A549 (cell line): Measurements from ENCODE around the gene ZNRF3. TPM values are rescaled to one million over a fixed set of nuclear protein-coding genes. Genes with fewer than 3 reads are reported as not detected.
A peak's percentile ranks its signal among the peaks of the same experiment; 100 is the strongest.

Experiments
- ATAC-seq, 2 experiments: fragments of 200-7000 bp in 1 of 2; fragments of >200 bp in 1 of 2; cut with Nextera tagmentation in 1 of 2; cut with Tn5 transposase in 1 of 2; 3 replicates each; pipeline versions ENCODE4 v1.8.0 to v1.9.1; 2018 to 2020; ENCODE audit warnings: mild to moderate bottlenecking in 1 of 2, moderate library complexity in 1 of 2
- CTCF ChIA-PET: fragments of 300-600 bp; sonication (Branson Sonifier 250); formaldehyde crosslinking; extraction: SDS; loops from one replicate; lab custom pipeline; 2021; ENCODE audit warnings: antibody characterized with exemption, inconsistent platforms; lab: Yijun Ruan, JAX
- POLR2A ChIA-PET: fragments of 350-600 bp; formaldehyde crosslinking; extraction: SDS; loops from one replicate; lab custom pipeline; 2021; ENCODE audit warnings: antibody characterized with exemption, inconsistent platforms; lab: Yijun Ruan, JAX
- DNase-seq, 2 experiments: peaks; one replicate each; pipeline versions ENCODE4 v3.0.0 to v3.0.0-alpha.2; 2011 to 2016; ENCODE audit warnings: low read depth in 1 of 2, low spot score in 1 of 2
- FAIRE-seq: peaks from 2 replicates; lab custom pipeline; 2011; peaks lifted over from hg19 to GRCh38; lab: Jason Lieb, UNC
- H3K27ac ChIP-seq, 2 experiments: fragments of >200 bp; sonication (Bioruptor Twin); formaldehyde crosslinking; 3 replicates each; pipeline ENCODE4 v1.5.1; 2016 to 2017
- H3K4me1 ChIP-seq: fragments of >200 bp; sonication (Bioruptor Twin); formaldehyde crosslinking; 3 replicates; pipeline ENCODE4 v1.6.1; 2016
- H3K4me2 ChIP-seq: fragments of >200 bp; sonication (Bioruptor Twin); formaldehyde crosslinking; 3 replicates; pipeline ENCODE4 v1.6.1; 2016
- H3K4me3 ChIP-seq: fragments of >200 bp; sonication (Bioruptor Twin); formaldehyde crosslinking; 3 replicates; pipeline ENCODE4 v1.5.1; 2016
- H3K9me3 ChIP-seq: fragments of >200 bp; sonication (Bioruptor Twin); formaldehyde crosslinking; 3 replicates; pipeline ENCODE4 v1.6.1; 2016
- CBX2 ChIP-seq: fragments of 200-600 bp; sonication (generic); IDR thresholded peaks from 2 replicates; pipeline ENCODE4 v1.6.1; 2016; ENCODE audit warnings: low read depth, mild to moderate bottlenecking, borderline replicate concordance
- CHD2 ChIP-seq: fragments of 150-350 bp; IDR thresholded peaks from 2 replicates; pipeline ENCODE4 v1.6.1; 2014; ENCODE audit warnings: low read length; ENCODE audit not compliant: partially characterized antibody
- CHD4 ChIP-seq: fragments of 200-600 bp; sonication (generic); IDR thresholded peaks from 2 replicates; pipeline ENCODE4 v1.6.1; 2016; ENCODE audit warnings: antibody characterized with exemption, mild to moderate bottlenecking, borderline replicate concordance
- EHMT2 ChIP-seq: fragments of 200-600 bp; sonication (generic); IDR thresholded peaks from 2 replicates; pipeline ENCODE4 v1.6.1; 2016; ENCODE audit warnings: antibody characterized with exemption, low read depth, mild to moderate bottlenecking, moderate library complexity
- ESRRA ChIP-seq: fragments of 150-350 bp; IDR thresholded peaks from 2 replicates; pipeline ENCODE4 v1.6.1; 2014; ENCODE audit warnings: mild to moderate bottlenecking, low read length, borderline replicate concordance
- HDAC2 ChIP-seq: fragments of 200-600 bp; sonication (generic); IDR thresholded peaks from 2 replicates; pipeline ENCODE4 v1.6.1; 2016
- HOXB5 ChIP-seq: fragments of 250-450 bp; sonication (Bioruptor Pico); IDR thresholded peaks from 2 replicates; pipeline ENCODE4 v1.5.0; 2020; ENCODE audit warnings: mild to moderate bottlenecking, moderate library complexity
- JUN ChIP-seq, 2 experiments: fragments of >200 bp; sonication (Bioruptor Twin); formaldehyde crosslinking; IDR thresholded peaks; 2 replicates in 1 of 2; 3 replicates in 1 of 2; pipeline ENCODE4 v1.6.1; 2016 to 2017
- JUNB ChIP-seq: fragments of >200 bp; sonication (Bioruptor Twin); formaldehyde crosslinking; IDR thresholded peaks from 2 replicates; pipeline ENCODE4 v1.6.1; 2016
- MAFK ChIP-seq: fragments of 450-650 bp; IDR thresholded peaks from 2 replicates; pipeline ENCODE4 v1.6.1; 2014; ENCODE audit not compliant: partially characterized antibody
- NFE2L2 ChIP-seq: fragments of 150-350 bp; conservative IDR thresholded peaks from 2 replicates; pipeline ENCODE4 v1.6.1; 2014; ENCODE audit warnings: low read length
- POLR2A ChIP-seq: IDR thresholded peaks from 2 replicates; pipeline ENCODE4 v1.6.1; 2012; ENCODE audit warnings: mild to moderate bottlenecking, low read length
- RARB ChIP-seq: fragments of 250-450 bp; sonication (Bioruptor Pico); IDR thresholded peaks from 2 replicates; pipeline ENCODE4 v1.8.0; 2021; ENCODE audit warnings: mild to moderate bottlenecking, moderate library complexity
- SREBF2 ChIP-seq: fragments of 450-650 bp; IDR thresholded peaks from 2 replicates; pipeline ENCODE4 v1.6.1; 2014; ENCODE audit warnings: mild to moderate bottlenecking, moderate library complexity
- ZC3H11A ChIP-seq: fragments of 450-650 bp; IDR thresholded peaks from 2 replicates; pipeline ENCODE4 v1.6.1; 2014; ENCODE audit warnings: antibody characterized with exemption, mild to moderate bottlenecking
- ZSCAN20 ChIP-seq: fragments of 250-450 bp; sonication (Bioruptor Pico); IDR thresholded peaks from 2 replicates; pipeline ENCODE4 v1.8.0; 2022; ENCODE audit warnings: mild to moderate bottlenecking, moderate library complexity
- WGBS: methylation state at CpG from one replicate; pipeline ENCODE4 v1.1.6; 2017; ENCODE audit errors: missing lambda C conversion rate; 5-methylcytosine and 5-hydroxymethylcytosine counted together
- polyA minus RNA-seq: library from RNA; depleted of rRNA, polyadenylated mRNA; stranded (reverse); fragments of >200 nt; gene quantifications from 2 replicates; pipeline ENCODE4 v1.2.3, GENCODE V29; 2011; rRNA and poly(A)+ RNA removed
- polyA plus RNA-seq, 4 experiments: library from polyadenylated mRNA; depleted of rRNA in 3 of 4; stranded (reverse); fragments of >200 nt; fragmentation: RNase III in 1 of 4; extraction: RNeasy Plus Mini Kit Qiagen cat#74134 plus additional on column Dnase treatment in 1 of 4; gene quantifications; 2 replicates in 3 of 4; 3 replicates in 1 of 4; pipeline ENCODE4 v1.2.3, GENCODE V29; 2011 to 2017
- TF ChIP-seq, protein P1 (sequence below): fragments of 250-450 bp; sonication (Bioruptor Pico); IDR thresholded peaks from 2 replicates; pipeline ENCODE4 v1.5.0; 2020; ENCODE audit warnings: low read depth, mild to moderate bottlenecking, moderate library complexity
- TF ChIP-seq, protein P2 (sequence below): fragments of 450-650 bp; IDR thresholded peaks from 2 replicates; pipeline ENCODE4 v1.6.1; 2014; ENCODE audit warnings: antibody characterized with exemption
- TF ChIP-seq, protein P3 (sequence below): fragments of >200 bp; sonication (Bioruptor Twin); formaldehyde crosslinking; IDR thresholded peaks from 2 replicates; pipeline ENCODE4 v1.6.1; 2016
- TF ChIP-seq, protein P4 (sequence below): IDR thresholded peaks from 2 replicates; pipeline ENCODE4 v1.6.1; 2012; ENCODE audit warnings: low read depth, borderline replicate concordance
- TF ChIP-seq, protein P5 (sequence below): IDR thresholded peaks from 2 replicates; pipeline ENCODE4 v1.6.1; 2012
- TF ChIP-seq, protein P6 (sequence below): IDR thresholded peaks from 2 replicates; pipeline ENCODE4 v1.6.1; 2012
- TF ChIP-seq, protein P7 (sequence below): fragments of 250-450 bp; sonication (Bioruptor Pico); IDR thresholded peaks from 2 replicates; pipeline ENCODE4 v1.5.0; 2021; ENCODE audit warnings: mild to moderate bottlenecking, moderate library complexity, borderline replicate concordance
- TF ChIP-seq, protein P8 (sequence below): fragments of 200-600 bp; sonication (generic); IDR thresholded peaks from 2 replicates; pipeline ENCODE4 v1.6.1; 2016; ENCODE audit warnings: antibody characterized with exemption, mild to moderate bottlenecking, moderate library complexity

The ZNRF3 gene
- polyA plus RNA-seq (2011; rRNA removed) (4.6 and 5.5 TPM in 2 replicates), polyA plus RNA-seq (2017; fragmentation: RNase III; extraction: RNeasy Plus Mini Kit Qiagen cat#74134 plus additional on column Dnase treatment) (5.5 to 6.9 TPM (median 6.0 TPM) in 3 replicates), polyA minus RNA-seq (4.8 and 6.3 TPM in 2 replicates)
- 6.1 and 9.1 TPM in 2 replicates for polyA plus RNA-seq (2012; cell fraction: cytosol; rRNA removed)
- polyA plus RNA-seq (2012; cell fraction: nucleus; rRNA removed), result 7.8 and 14.2 TPM in 2 replicates

DNA sequence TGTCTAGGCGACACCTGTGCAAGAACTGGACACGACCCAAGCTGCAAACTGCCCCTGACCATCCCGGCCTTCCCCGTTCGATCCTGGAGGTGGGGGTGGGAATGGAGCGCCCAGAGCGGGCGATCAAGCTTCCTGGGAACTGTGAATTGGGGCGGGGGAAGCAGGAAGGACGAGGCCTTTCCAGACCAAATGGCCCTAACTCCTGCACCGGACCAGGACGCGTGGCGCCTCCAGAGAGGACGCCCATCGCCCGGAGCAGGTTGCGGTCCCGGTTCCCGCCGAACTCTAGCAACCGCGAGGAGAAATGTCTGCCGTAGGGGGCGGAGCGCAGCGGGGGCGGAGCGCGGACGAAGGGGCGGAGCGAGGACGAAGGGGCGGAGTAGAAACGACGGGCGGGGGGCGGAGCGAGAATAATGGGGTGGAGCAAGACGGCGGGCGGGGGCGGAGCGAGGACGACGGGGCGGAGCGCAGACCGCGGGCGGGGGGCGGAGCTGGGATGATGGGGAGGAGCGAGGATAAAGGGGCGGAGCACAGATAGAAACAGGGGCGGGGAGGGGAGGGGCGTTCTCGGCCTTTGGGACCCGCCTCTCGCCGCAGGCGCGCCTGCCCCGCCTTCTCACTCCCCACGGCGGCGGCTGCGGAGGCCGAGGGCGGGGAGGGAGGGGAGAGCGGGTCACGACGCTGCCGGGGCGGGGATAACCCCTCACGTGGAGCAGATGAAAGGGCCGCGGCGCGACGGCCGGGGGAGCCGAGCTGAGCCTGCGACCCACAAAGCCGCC lies at the start of gene ZNRF3:
Gene ZNRF3, plus strand, starts transcription at position 695 of the 779 bp plus-strand sequence. CDS start 195 bp downstream, outside the sequence.
- ATAC-seq (peak; percentile 80 to 90), FAIRE-seq (no peak), DNase-seq (peak; percentile 65 to 90)
- Histone ChIP-seq H3K9me3 (no peaks in the 10 kb centered on the region), H3K27ac (peak within 1 kb of the TSS; percentile 91 to 97), H3K4me3 (peak within 1 kb of the TSS; percentile 98), H3K4me2 (peak within 1 kb of the TSS; percentile 96), H3K4me1 (peaks cover 43% of the 10 kb centered on the region)
- ChIA-PET CTCF (interaction anchor here (0.7 to 4.7 kb wide), 5 partner anchors 26 to 158 kb away, joined by 3 to 24 read pairs (median 3); no protein-coding TSS in a partner anchor), POLR2A (interaction anchor here (0.6 to 1.4 kb wide), 10 partner anchors 17 to 578 kb away, joined by 3 to 10 read pairs (median 5); no protein-coding TSS in a partner anchor)
- 0% methylated on average over 4 of the region's 85 CpGs for WGBS
- TF ChIP-seq, protein P1, sequence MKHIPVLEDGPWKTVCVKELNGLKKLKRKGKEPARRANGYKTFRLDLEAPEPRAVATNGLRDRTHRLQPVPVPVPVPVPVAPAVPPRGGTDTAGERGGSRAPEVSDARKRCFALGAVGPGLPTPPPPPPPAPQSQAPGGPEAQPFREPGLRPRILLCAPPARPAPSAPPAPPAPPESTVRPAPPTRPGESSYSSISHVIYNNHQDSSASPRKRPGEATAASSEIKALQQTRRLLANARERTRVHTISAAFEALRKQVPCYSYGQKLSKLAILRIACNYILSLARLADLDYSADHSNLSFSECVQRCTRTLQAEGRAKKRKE (CRISPR knock-in tag), result 0 out of 2 replicates have a peak, but pooled peaks have one; percentile 6
- TF ChIP-seq, protein P2, sequence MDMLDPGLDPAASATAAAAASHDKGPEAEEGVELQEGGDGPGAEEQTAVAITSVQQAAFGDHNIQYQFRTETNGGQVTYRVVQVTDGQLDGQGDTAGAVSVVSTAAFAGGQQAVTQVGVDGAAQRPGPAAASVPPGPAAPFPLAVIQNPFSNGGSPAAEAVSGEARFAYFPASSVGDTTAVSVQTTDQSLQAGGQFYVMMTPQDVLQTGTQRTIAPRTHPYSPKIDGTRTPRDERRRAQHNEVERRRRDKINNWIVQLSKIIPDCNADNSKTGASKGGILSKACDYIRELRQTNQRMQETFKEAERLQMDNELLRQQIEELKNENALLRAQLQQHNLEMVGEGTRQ, result peak; percentile 52; the same call in 1 of the 2 replicates
- TF ChIP-seq, protein P3, sequence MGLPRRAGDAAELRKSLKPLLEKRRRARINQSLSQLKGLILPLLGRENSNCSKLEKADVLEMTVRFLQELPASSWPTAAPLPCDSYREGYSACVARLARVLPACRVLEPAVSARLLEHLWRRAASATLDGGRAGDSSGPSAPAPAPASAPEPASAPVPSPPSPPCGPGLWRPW, result no peak
- TF ChIP-seq, protein P4, sequence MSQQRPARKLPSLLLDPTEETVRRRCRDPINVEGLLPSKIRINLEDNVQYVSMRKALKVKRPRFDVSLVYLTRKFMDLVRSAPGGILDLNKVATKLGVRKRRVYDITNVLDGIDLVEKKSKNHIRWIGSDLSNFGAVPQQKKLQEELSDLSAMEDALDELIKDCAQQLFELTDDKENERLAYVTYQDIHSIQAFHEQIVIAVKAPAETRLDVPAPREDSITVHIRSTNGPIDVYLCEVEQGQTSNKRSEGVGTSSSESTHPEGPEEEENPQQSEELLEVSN, result peak; percentile 80
- peak; percentile 59 for TF ChIP-seq POLR2A
- peak in 1 of 2 experiments; percentile 44; a peak in 3 of 5 replicates for TF ChIP-seq JUN (IDR thresholded peaks at IDR 0.05)
- no peak for TF ChIP-seq EHMT2
- no peak for TF ChIP-seq HOXB5
- TF ChIP-seq, protein P5, sequence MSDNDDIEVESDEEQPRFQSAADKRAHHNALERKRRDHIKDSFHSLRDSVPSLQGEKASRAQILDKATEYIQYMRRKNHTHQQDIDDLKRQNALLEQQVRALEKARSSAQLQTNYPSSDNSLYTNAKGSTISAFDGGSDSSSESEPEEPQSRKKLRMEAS, result peak; percentile 46

DNA sequence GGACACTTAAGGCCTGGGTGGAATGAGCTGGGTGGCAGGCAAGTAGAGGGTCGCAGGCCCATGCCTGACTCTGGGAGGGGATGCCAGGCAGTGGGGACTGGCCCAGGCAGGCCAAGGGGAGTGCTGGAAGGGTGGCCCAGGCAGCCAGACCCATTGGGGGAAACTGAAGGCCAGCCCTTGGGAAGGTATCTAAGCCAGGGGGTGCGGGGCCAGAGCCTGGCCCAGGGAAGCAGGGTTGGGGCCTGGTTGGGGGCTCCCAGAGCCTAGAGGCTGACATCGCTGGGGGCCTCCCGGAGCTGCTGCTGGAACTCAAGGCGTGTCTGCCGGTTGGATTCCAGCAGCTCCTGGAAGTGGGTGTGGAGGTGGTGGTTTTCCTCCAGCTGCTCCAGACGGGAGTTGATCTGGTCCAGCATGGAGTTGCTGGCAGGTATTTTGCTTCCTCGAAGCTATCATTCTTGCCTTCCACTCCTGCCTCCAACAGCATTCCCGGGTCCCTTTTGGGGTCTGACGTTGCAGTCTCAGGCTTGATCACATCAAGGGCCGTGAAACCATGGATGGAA lies 47.7 kb upstream of the ZNRF3 start:
- Histone ChIP-seq H3K4me3 (no peak overlapping the region), H3K9me3 (no peaks in the 10 kb centered on the region), H3K27ac (no peak overlapping the region), H3K4me1 (no peaks in the 10 kb centered on the region), H3K4me2 (no peak overlapping the region)
- CTCF ChIA-PET, result interaction anchor here (1.1 to 3.4 kb wide), 2 partner anchors 20 to 235 kb away, joined by 3 to 12 read pairs; no protein-coding TSS in a partner anchor
- POLR2A ChIA-PET, result no interaction called here
- ATAC-seq (no peak), FAIRE-seq (no peak), DNase-seq (no peak)
- WGBS, result 74% methylated on average over 5 of the region's 11 CpGs
- TF ChIP-seq, protein P6, sequence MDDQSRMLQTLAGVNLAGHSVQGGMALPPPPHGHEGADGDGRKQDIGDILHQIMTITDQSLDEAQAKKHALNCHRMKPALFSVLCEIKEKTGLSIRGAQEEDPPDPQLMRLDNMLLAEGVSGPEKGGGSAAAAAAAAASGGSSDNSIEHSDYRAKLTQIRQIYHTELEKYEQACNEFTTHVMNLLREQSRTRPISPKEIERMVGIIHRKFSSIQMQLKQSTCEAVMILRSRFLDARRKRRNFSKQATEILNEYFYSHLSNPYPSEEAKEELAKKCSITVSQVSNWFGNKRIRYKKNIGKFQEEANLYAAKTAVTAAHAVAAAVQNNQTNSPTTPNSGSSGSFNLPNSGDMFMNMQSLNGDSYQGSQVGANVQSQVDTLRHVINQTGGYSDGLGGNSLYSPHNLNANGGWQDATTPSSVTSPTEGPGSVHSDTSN, result no peak
- no peak for TF ChIP-seq MAFK
- no peak for TF ChIP-seq ZSCAN20 (CRISPR knock-in tag)
- TF ChIP-seq CHD2, result no peak
- no peak for TF ChIP-seq JUNB
- TF ChIP-seq CHD4, result no peak
- TF ChIP-seq HDAC2, result no peak
- no peak for TF ChIP-seq ZC3H11A
- TF ChIP-seq, protein P7, sequence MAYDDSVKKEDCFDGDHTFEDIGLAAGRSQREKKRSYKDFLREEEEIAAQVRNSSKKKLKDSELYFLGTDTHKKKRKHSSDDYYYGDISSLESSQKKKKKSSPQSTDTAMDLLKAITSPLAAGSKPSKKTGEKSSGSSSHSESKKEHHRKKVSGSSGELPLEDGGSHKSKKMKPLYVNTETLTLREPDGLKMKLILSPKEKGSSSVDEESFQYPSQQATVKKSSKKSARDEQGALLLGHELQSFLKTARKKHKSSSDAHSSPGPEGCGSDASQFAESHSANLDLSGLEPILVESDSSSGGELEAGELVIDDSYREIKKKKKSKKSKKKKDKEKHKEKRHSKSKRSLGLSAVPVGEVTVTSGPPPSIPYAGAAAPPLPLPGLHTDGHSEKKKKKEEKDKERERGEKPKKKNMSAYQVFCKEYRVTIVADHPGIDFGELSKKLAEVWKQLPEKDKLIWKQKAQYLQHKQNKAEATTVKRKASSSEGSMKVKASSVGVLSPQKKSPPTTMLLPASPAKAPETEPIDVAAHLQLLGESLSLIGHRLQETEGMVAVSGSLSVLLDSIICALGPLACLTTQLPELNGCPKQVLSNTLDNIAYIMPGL (CRISPR knock-in tag), result no peak
- no peak for TF ChIP-seq ESRRA
- TF ChIP-seq SREBF2, result no peak
- no peak for TF ChIP-seq HOXB5
- TF ChIP-seq EHMT2, result no peak
- TF ChIP-seq, protein P5, result no peak
- TF ChIP-seq NFE2L2, result no peak
- TF ChIP-seq CBX2, result no peak
- no peak for TF ChIP-seq RARB
- TF ChIP-seq, protein P8, sequence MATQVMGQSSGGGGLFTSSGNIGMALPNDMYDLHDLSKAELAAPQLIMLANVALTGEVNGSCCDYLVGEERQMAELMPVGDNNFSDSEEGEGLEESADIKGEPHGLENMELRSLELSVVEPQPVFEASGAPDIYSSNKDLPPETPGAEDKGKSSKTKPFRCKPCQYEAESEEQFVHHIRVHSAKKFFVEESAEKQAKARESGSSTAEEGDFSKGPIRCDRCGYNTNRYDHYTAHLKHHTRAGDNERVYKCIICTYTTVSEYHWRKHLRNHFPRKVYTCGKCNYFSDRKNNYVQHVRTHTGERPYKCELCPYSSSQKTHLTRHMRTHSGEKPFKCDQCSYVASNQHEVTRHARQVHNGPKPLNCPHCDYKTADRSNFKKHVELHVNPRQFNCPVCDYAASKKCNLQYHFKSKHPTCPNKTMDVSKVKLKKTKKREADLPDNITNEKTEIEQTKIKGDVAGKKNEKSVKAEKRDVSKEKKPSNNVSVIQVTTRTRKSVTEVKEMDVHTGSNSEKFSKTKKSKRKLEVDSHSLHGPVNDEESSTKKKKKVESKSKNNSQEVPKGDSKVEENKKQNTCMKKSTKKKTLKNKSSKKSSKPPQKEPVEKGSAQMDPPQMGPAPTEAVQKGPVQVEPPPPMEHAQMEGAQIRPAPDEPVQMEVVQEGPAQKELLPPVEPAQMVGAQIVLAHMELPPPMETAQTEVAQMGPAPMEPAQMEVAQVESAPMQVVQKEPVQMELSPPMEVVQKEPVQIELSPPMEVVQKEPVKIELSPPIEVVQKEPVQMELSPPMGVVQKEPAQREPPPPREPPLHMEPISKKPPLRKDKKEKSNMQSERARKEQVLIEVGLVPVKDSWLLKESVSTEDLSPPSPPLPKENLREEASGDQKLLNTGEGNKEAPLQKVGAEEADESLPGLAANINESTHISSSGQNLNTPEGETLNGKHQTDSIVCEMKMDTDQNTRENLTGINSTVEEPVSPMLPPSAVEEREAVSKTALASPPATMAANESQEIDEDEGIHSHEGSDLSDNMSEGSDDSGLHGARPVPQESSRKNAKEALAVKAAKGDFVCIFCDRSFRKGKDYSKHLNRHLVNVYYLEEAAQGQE, result no peak
